Measurements from ENCODE around the gene OGG1.

DNA sequence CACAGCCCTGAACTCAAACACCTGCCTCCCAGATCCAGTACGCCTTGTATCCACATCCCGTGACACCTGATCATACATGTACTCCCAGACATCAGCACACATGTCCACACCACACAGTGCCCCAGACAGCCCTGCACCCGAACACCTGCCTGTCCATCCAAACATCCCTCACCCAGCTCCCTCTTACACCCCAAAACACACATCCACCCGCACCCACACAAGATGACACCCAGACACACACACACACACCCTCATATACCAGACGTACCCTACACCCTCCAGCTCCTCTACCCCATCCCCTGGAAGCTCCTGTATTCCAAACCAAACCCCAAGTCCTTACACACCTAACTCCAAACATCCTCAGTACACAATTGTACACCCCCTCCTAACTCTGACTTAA, 19.3 kb downstream of the OGG1 start:
- TF ChIP-seq, protein P1, sequence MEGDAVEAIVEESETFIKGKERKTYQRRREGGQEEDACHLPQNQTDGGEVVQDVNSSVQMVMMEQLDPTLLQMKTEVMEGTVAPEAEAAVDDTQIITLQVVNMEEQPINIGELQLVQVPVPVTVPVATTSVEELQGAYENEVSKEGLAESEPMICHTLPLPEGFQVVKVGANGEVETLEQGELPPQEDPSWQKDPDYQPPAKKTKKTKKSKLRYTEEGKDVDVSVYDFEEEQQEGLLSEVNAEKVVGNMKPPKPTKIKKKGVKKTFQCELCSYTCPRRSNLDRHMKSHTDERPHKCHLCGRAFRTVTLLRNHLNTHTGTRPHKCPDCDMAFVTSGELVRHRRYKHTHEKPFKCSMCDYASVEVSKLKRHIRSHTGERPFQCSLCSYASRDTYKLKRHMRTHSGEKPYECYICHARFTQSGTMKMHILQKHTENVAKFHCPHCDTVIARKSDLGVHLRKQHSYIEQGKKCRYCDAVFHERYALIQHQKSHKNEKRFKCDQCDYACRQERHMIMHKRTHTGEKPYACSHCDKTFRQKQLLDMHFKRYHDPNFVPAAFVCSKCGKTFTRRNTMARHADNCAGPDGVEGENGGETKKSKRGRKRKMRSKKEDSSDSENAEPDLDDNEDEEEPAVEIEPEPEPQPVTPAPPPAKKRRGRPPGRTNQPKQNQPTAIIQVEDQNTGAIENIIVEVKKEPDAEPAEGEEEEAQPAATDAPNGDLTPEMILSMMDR (IDR thresholded peaks at IDR 0.05): no peak
- TF ChIP-seq POLR2A (IDR thresholded peaks at IDR 0.05): no peak
